ENCODE measurements around the gene COL25A1.
"Not testable (repeated sequence)": the region's sequence is repeated elsewhere in the genome, so short reads cannot be mapped to it uniquely, and the experiment has no call there.

COL25A1 gene

GRCh38 chr4:109005523-109005922 lies 296.9 kb downstream of the COL25A1 start:
- H3K9ac ChIP-seq (ENCODE audit: low read length in 5 of 5), result no peak overlapping the region
- no peak overlapping the region for H3K27ac ChIP-seq (ENCODE audit: low read depth, low read length)
- peaks cover 0 to 8% (median 3%) of the 10 kb centered on the region in 5 donors for H3K4me1 ChIP-seq (ENCODE audit: control insufficient read depth in 5 of 5, insufficient read depth in 5 of 5, low read length in 5 of 5)
- no peaks in the 10 kb centered on the region for H3K9me3 ChIP-seq (ENCODE audit: control insufficient read depth in 5 of 5, low read length in 5 of 5)
- H3K36me3 ChIP-seq (ENCODE audit: control insufficient read depth in 5 of 5, insufficient read depth in 5 of 5, low read length in 5 of 5), result no peaks in the 10 kb centered on the region
- no peak overlapping the region for H3K4me3 ChIP-seq (ENCODE audit: low read depth in 1 of 5, low read length in 5 of 5)
- no peaks in the 10 kb centered on the region for H3K27me3 ChIP-seq (ENCODE audit: control insufficient read depth in 5 of 5, insufficient read depth in 4 of 5, low read length in 5 of 5)

GRCh38 chr4:109004418-109004817 lies 298.0 kb downstream of the COL25A1 start:
- H3K4me1 ChIP-seq (ENCODE audit: control insufficient read depth in 5 of 5, insufficient read depth in 5 of 5, low read length in 5 of 5), result no peaks in the 10 kb centered on the region
- no peak overlapping the region for H3K27ac ChIP-seq (ENCODE audit: low read depth, low read length)
- no peak overlapping the region for H3K9ac ChIP-seq (ENCODE audit: low read length in 5 of 5)
- H3K9me3 ChIP-seq (ENCODE audit: control insufficient read depth in 5 of 5, low read length in 5 of 5), result no peaks in the 10 kb centered on the region
- no peaks in the 10 kb centered on the region for H3K27me3 ChIP-seq (ENCODE audit: control insufficient read depth in 5 of 5, insufficient read depth in 4 of 5, low read length in 5 of 5)
- H3K36me3 ChIP-seq (ENCODE audit: control insufficient read depth in 5 of 5, insufficient read depth in 5 of 5, low read length in 5 of 5), result no peaks in the 10 kb centered on the region
- H3K4me3 ChIP-seq (ENCODE audit: low read depth in 1 of 5, low read length in 5 of 5), result no peak overlapping the region

GRCh38 chr4:109003964-109004363 lies 298.5 kb downstream of the COL25A1 start:
- Histone ChIP-seq H3K4me3 (ENCODE audit: low read depth in 1 of 5, low read length in 5 of 5) (no peak overlapping the region), H3K4me1 (ENCODE audit: control insufficient read depth in 5 of 5, insufficient read depth in 5 of 5, low read length in 5 of 5) (no peaks in the 10 kb centered on the region), H3K27ac (ENCODE audit: low read depth, low read length) (no peak overlapping the region), H3K36me3 (ENCODE audit: control insufficient read depth in 5 of 5, insufficient read depth in 5 of 5, low read length in 5 of 5) (no peaks in the 10 kb centered on the region), H3K27me3 (ENCODE audit: control insufficient read depth in 5 of 5, insufficient read depth in 4 of 5, low read length in 5 of 5) (no peaks in the 10 kb centered on the region), H3K9me3 (ENCODE audit: control insufficient read depth in 5 of 5, low read length in 5 of 5) (no peaks in the 10 kb centered on the region), H3K9ac (ENCODE audit: low read length in 5 of 5) (no peak overlapping the region)

GRCh38 chr4:108991551-108992328 lies 310.7 kb downstream of the COL25A1 start:
- Histone ChIP-seq H3K36me3 (ENCODE audit: control insufficient read depth in 5 of 5, insufficient read depth in 5 of 5, low read length in 5 of 5) (no peaks in the 10 kb centered on the region), H3K4me3 (ENCODE audit: low read depth in 1 of 5, low read length in 5 of 5) (no peak overlapping the region), H3K4me1 (ENCODE audit: control insufficient read depth in 5 of 5, insufficient read depth in 5 of 5, low read length in 5 of 5) (peaks cover 0 to 15% (median 3%) of the 10 kb centered on the region in 5 donors), H3K9ac (ENCODE audit: low read length in 5 of 5) (no peak overlapping the region), H3K9me3 (ENCODE audit: control insufficient read depth in 5 of 5, low read length in 5 of 5) (no peaks in the 10 kb centered on the region), H3K27ac (ENCODE audit: low read depth, low read length) (no peak overlapping the region), H3K27me3 (ENCODE audit: control insufficient read depth in 5 of 5, insufficient read depth in 4 of 5, low read length in 5 of 5) (no peaks in the 10 kb centered on the region)

- Histone ChIP-seq H3K9me3 (ENCODE audit: control insufficient read depth in 5 of 5, low read length in 5 of 5) (no peaks in the 10 kb centered on the region), H3K4me3 (ENCODE audit: low read depth in 1 of 5, low read length in 5 of 5) (no peak overlapping the region), H3K9ac (ENCODE audit: low read length in 5 of 5) (no peak overlapping the region), H3K27me3 (ENCODE audit: control insufficient read depth in 5 of 5, insufficient read depth in 4 of 5, low read length in 5 of 5) (no peaks in the 10 kb centered on the region), H3K27ac (ENCODE audit: low read depth, low read length) (no peak overlapping the region), H3K36me3 (ENCODE audit: control insufficient read depth in 5 of 5, insufficient read depth in 5 of 5, low read length in 5 of 5) (no peaks in the 10 kb centered on the region), H3K4me1 (ENCODE audit: control insufficient read depth in 5 of 5, insufficient read depth in 5 of 5, low read length in 5 of 5) (peaks cover 0 to 15% (median 3%) of the 10 kb centered on the region in 5 donors)
Observed at GRCh38 chr4:108988464-108989195, 313.8 kb downstream of the COL25A1 start.

- not testable (repeated sequence) for H3K27ac ChIP-seq (ENCODE audit: low read depth, low read length); H3K27me3 ChIP-seq (ENCODE audit: control insufficient read depth in 5 of 5, insufficient read depth in 4 of 5, low read length in 5 of 5); H3K36me3 ChIP-seq (ENCODE audit: control insufficient read depth in 5 of 5, insufficient read depth in 5 of 5, low read length in 5 of 5); H3K9ac ChIP-seq (ENCODE audit: low read length in 5 of 5); H3K4me3 ChIP-seq (ENCODE audit: low read depth in 1 of 5, low read length in 5 of 5); H3K9me3 ChIP-seq (ENCODE audit: control insufficient read depth in 5 of 5, low read length in 5 of 5)
- H3K4me1 ChIP-seq (ENCODE audit: control insufficient read depth in 5 of 5, insufficient read depth in 5 of 5, low read length in 5 of 5), result peaks cover 0 to 15% (median 3%) of the 10 kb centered on the region in 5 donors
Observed at GRCh38 chr4:108984495-108984894, 318.0 kb downstream of the COL25A1 start.

- Histone ChIP-seq H3K27me3 (ENCODE audit: control insufficient read depth in 5 of 5, insufficient read depth in 4 of 5, low read length in 5 of 5) (no peaks in the 10 kb centered on the region), H3K36me3 (ENCODE audit: control insufficient read depth in 5 of 5, insufficient read depth in 5 of 5, low read length in 5 of 5) (no peaks in the 10 kb centered on the region), H3K4me3 (ENCODE audit: low read depth in 1 of 5, low read length in 5 of 5) (no peak overlapping the region), H3K27ac (ENCODE audit: low read depth, low read length) (no peak overlapping the region), H3K9me3 (ENCODE audit: control insufficient read depth in 5 of 5, low read length in 5 of 5) (no peaks in the 10 kb centered on the region), H3K4me1 (ENCODE audit: control insufficient read depth in 5 of 5, insufficient read depth in 5 of 5, low read length in 5 of 5) (no peaks in the 10 kb centered on the region), H3K9ac (ENCODE audit: low read length in 5 of 5) (no peak overlapping the region)
Observed at GRCh38 chr4:108982402-108983185, 319.9 kb downstream of the COL25A1 start.

GRCh38 chr4:108980455-108981239 lies 321.8 kb downstream of the COL25A1 start:
- Histone ChIP-seq H3K9ac (ENCODE audit: low read length in 5 of 5) (no peak overlapping the region), H3K4me1 (ENCODE audit: control insufficient read depth in 5 of 5, insufficient read depth in 5 of 5, low read length in 5 of 5) (no peaks in the 10 kb centered on the region), H3K27ac (ENCODE audit: low read depth, low read length) (no peak overlapping the region), H3K27me3 (ENCODE audit: control insufficient read depth in 5 of 5, insufficient read depth in 4 of 5, low read length in 5 of 5) (no peaks in the 10 kb centered on the region), H3K36me3 (ENCODE audit: control insufficient read depth in 5 of 5, insufficient read depth in 5 of 5, low read length in 5 of 5) (no peaks in the 10 kb centered on the region), H3K9me3 (ENCODE audit: control insufficient read depth in 5 of 5, low read length in 5 of 5) (no peaks in the 10 kb centered on the region), H3K4me3 (ENCODE audit: low read depth in 1 of 5, low read length in 5 of 5) (no peak overlapping the region)

- Histone ChIP-seq H3K4me1 (ENCODE audit: control insufficient read depth in 5 of 5, insufficient read depth in 5 of 5, low read length in 5 of 5) (no peaks in the 10 kb centered on the region), H3K9ac (ENCODE audit: low read length in 5 of 5) (no peak overlapping the region), H3K9me3 (ENCODE audit: control insufficient read depth in 5 of 5, low read length in 5 of 5) (no peaks in the 10 kb centered on the region), H3K27ac (ENCODE audit: low read depth, low read length) (no peak overlapping the region), H3K36me3 (ENCODE audit: control insufficient read depth in 5 of 5, insufficient read depth in 5 of 5, low read length in 5 of 5) (no peaks in the 10 kb centered on the region), H3K27me3 (ENCODE audit: control insufficient read depth in 5 of 5, insufficient read depth in 4 of 5, low read length in 5 of 5) (no peaks in the 10 kb centered on the region), H3K4me3 (ENCODE audit: low read depth in 1 of 5, low read length in 5 of 5) (no peak overlapping the region)
Observed at GRCh38 chr4:108979759-108980158, 322.7 kb downstream of the COL25A1 start.

All from subcutaneous abdominal adipose tissue (tissue), 5 donors.